Renal pelvis (tissue), 4 donors: ENCODE data around the gene NFATC2. TPM values are rescaled to one million over a fixed set of nuclear protein-coding genes. Genes with fewer than 3 reads are reported as not detected.
"Not testable (repeated sequence)": the region's sequence is repeated elsewhere in the genome, so short reads cannot be mapped to it uniquely, and the experiment has no call there.

Experiments used
- DNase-seq: peaks from one replicate; pipeline ENCODE4 v3.0.0-alpha.2; 2013
- polyA plus RNA-seq, 3 donors: library from polyadenylated mRNA; unstranded; fragments of 120-200 nt; gene quantifications; one replicate each; pipeline ENCODE4 v1.2.1, GENCODE V29; 2013; ENCODE audit not compliant: insufficient read length in 3 of 3

NFATC2 gene
- polyA plus RNA-seq, 3 donors, result 1.6 to 1.7 (median 1.7) TPM

GRCh38 chr20:51358032-51358724 is 184.3 kb downstream of the NFATC2 start:
- no peak for DNase-seq

GRCh38 chr20:51357543-51357942 is 185.0 kb downstream of the NFATC2 start:
- DNase-seq, result no peak

GRCh38 chr20:51356871-51357270 is 185.6 kb downstream of the NFATC2 start:
- DNase-seq, result no peak

DNA sequence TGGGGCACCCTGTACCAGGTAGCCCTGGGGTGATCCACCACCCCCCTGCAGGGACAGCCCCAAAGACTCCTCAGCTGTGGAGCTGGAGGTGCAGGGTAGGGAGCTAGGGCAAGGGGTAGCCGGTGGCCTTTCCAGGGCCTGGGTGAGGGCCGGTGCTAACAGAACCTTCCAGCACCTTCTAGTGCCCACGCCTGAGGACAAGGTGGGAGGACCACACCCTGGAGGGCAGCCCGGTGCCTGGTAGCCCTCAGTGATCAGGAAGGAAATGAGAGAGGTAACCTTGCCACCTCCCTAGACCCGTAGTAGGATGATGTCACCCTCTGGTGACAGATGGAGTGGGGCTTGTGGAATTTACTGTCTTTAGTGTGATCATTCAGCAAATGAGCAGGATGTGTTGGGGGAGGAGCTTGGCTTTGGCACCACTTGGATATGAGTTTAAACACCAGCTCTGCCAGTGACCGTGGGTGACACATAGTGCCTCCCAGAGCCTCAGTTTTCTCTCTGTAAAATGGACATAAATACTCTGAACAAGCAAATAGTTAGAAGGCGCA is 187.7 kb downstream of the NFATC2 start:
- DNase-seq, result no peak

DNA sequence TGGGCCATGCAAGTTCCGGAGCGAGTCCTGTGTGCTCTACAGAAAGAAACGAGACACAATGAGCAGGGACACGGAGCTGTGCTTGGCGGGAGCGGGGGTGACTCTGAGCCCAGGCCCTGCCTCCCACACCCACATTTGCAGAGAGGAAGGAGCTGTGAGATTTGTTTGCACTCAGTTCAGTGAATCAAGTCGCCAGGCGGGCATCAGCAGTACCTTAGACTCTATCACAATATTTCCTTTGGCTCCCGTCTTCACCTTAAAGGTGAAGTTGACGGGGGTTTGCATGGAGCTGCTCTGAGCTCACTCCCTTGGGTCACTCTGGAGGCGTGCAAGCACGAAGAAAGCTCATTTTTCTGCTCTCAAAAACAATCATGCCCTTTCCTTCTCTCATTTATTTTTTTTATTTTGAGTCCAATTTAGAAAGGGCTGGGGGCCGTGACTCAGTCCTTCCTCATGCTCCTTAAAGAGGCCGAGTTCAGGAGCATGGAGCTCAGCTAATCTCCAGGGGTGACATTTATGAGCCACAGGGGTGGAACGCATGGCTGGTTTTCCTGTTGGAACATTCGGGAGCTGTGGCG is 188.2 kb downstream of the NFATC2 start:
- no peak for DNase-seq

DNA sequence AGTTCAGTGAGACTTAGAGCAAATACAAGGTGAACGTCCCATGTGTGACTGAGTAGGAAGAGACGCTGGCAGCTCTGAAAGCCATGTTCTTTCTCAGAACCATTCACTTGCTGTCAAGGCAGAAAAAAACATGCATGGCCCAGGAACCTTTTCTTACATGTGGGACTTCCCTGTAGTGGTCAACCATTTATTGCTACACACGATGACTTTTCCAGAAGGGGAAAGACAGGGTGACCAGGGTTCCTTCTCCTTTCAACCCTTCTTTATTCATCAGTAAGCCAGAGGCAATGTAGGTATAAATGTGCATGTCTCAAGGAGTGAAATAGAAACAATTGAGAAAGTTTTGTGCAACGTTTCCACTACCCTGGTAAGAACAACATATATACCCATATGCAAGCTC is 189.0 kb downstream of the NFATC2 start:
- no peak for DNase-seq

DNA sequence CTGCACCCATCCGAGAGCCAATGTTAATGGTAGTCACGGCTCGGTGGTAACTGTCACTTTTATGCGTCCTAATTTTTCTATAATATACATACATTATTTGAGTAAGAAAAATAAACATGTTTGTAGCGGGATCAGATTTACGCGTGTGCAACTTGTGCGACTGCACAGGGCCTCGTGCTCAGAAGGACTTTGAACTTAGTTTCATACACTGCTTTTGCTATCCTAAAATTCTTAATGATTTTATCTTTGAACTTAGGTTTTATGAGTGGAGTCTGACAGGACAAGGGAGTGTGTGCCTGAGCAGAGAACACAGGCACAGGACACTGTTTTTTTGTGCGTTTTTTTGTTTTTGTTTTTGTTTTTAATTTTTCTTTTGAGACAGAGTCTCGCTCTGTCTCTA is 189.7 kb downstream of the NFATC2 start:
- no peak for DNase-seq

DNA sequence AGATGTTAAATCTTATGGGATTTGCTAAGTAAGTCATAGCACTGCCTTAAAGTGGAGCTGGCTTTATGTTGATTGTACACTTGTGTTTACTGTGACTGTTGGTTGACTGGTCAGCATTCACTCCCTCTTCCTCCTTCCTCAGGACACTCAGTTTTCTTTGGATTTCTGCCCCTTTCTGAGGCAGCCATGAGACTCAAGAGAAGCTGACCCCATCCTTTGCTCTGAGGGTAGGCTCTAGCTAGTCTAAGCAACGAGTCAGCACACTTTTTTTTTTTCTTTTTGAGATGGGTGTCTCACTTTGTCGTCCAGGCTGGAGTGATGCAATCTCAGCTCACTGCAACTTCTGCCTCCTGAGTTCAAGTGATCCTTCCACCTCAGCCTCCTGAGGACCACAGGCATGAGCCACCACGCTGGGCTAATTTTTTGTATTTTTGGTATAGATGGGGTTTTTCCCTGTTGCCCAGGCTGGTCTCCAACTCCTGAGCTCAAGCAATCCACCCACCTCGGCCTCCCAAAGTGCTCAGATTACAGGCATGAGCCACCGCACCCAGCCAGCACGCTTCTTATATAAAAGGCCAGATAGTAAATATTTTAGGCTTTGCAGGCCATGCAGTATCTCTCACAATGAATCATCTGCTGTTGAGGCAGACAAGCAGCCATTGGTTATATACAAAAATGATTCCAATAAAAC is 191.4 kb downstream of the NFATC2 start:
- no peak for DNase-seq

DNA sequence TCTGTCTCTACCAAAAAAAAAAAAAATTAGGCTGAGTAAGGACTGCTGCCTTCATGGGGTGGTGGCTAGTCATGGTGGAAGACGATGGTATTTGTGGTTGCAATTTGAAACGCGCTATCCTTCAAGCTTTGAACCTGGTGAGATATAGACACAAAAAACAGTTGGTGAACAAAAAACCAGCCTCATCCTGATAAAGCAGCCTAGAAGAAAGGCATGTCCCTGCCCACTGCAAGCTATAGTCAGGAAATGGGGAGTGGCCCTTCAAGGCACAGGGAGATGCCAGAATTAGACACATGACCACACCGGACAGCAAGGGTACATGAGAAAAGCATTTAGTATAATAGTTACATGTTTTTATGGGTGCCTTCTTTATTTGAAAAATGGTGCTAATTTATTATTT is 193.6 kb downstream of the NFATC2 start:
- DNase-seq, result no peak

GRCh38 chr20:51347831-51348230 is 194.7 kb downstream of the NFATC2 start:
- DNase-seq, result no peak

- DNase-seq, result no peak
Measured at GRCh38 chr20:51346686-51347485, 195.6 kb downstream of the NFATC2 start.

- no peak for DNase-seq
Measured at GRCh38 chr20:51345601-51346101, 196.9 kb downstream of the NFATC2 start.

- DNase-seq, result not testable (repeated sequence)
Measured at GRCh38 chr20:51343802-51344201, 198.7 kb downstream of the NFATC2 start.

- no peak for DNase-seq
Measured at GRCh38 chr20:51342510-51343236, 199.8 kb downstream of the NFATC2 start.

- DNase-seq, result no peak
Measured at GRCh38 chr20:51341581-51341980, 200.9 kb downstream of the NFATC2 start.

DNA sequence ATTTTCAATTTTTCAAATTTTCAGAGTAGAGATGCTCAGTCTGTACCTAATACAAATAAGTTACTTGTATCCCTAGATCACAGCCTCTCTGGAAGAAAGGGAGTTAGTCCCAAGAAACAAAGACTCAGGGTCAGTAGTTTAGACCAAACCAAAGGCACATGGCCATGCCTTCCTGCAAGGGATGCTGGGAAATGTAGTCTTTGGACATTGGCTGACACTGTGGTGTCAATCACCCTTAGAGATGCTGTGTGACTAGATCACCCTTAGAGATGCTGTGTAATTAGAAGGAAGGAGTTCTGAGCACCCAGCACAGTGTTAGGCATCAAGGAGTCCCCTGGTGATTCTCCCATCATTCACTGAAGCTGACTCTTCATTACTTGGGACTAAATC is 202.1 kb downstream of the NFATC2 start:
- DNase-seq, result no peak

GRCh38 chr20:51339721-51340450 is 202.6 kb downstream of the NFATC2 start:
- no peak for DNase-seq

DNA sequence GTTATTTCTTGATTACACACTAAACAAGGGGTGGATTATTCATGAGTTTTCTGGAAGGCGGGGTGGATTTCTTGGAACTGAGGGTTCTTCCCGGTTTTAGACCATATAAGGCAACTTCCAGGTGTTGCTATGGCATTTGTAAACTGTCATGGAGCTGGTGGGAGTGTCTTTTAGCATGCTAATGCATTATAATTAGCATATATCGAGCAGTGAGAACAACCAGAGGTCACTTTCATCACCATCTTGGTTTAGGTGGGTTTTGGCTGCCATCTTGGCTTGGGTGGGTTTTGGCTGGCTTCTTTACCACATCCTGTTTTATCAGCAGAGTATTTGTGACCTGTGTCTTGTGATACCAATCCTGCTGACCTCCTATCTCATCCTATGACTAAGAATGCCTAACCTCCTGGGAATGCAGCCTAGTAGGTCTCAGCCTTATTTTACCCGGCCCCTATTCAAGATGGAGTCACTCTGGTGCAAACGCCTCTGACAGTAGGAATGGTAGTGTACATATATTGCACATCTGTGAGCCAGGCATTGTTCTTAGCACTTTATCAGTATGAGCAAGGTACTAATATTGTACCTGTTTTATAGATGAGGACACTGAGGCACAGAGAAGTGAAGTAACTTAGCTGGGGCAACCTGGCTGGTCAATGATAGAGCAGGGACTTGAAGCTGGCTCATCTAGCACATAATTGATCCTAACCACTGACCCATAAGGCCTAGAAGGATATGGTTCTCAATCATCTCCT is 203.7 kb downstream of the NFATC2 start:
- DNase-seq, result no peak

DNA sequence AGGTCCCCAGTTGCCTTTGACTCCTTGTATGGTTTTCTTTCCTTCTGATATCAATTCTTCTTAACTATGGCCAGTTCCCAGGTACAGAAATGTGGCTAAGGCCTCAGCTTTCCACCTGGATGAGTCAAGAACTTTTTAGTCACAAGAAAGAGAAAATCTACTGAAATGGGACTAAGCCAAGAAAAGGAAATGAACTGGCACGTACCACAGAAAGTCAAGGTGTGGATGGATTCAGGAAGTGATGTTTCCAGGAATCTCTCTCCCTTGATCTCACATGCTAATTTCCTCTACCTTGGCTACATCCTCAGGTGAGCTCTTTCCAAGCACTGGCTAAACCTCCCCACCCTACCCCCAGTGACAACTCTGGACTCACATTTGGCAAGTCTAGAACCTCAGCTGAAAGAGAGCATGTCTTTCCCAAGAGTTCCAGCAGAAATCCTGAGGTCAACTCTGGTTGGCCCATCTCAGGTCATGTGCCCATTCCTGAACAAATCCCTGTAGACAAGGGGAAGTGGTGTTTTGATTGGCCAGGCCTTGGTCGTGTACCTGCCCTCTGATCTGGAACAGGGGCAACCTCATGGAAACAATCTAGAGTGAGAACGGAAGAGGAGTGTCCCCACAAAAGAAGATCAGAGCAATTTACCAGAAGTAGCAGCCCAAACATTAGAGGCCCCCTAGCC is 205.3 kb downstream of the NFATC2 start:
- DNase-seq, result no peak
